Subcutaneous preadipocyte (primary cell): Measurements from ENCODE around the gene DEDD. TPM values are rescaled to one million over a fixed set of nuclear protein-coding genes. Genes with fewer than 3 reads are reported as not detected.

Source experiments
- small RNA-seq: library from RNA; depleted of rRNA; stranded (forward); fragments of <200 nt; gene quantifications from one replicate; pipeline ENCODE3, GENCODE V24; 2012
- total RNA-seq: library from RNA; depleted of rRNA; stranded (reverse); fragments of >200 nt; gene quantifications from 2 replicates; pipeline ENCODE4 v1.2.3, GENCODE V29; 2012

The DEDD gene
- total RNA-seq: 23.3 and 27.2 TPM in 2 replicates

GRCh38 chr1:161132410-161133219, at the start of gene DEDD:
Gene DEDD, minus strand, starts transcription at chr1:161132667. Its CDS starts 8,205 bp downstream, at chr1:161124462.

GRCh38 chr1:161177112-161177935, 44.9 kb upstream of the DEDD start, which contains the start of gene B4GALT3:
Gene B4GALT3, minus strand, starts transcription at chr1:161177507. Its CDS starts 1,447 bp downstream, at chr1:161176060.

GRCh38 chr1:161165742-161166668, 33.5 kb upstream of the DEDD start, which contains the start of gene PPOX:
Gene PPOX, plus strand, starts transcription at chr1:161166426. Its CDS starts 422 bp downstream, at chr1:161166848.

GRCh38 chr1:161159087-161159912, 26.8 kb upstream of the DEDD start, which contains the start of gene USP21:
Gene USP21, plus strand, starts transcription at chr1:161159500. Its CDS starts 1,141 bp downstream, at chr1:161160641.

GRCh38 chr1:161153682-161154337, 21.3 kb upstream of the DEDD start, which contains the start of gene UFC1:
Gene UFC1, plus strand, starts transcription at chr1:161153978. Its CDS starts 20 bp downstream, at chr1:161153998.

GRCh38 chr1:161117759-161118581, 14.5 kb downstream of the DEDD start, which contains the start of the genes NIT1 and PFDN2:
Gene NIT1, plus strand, starts transcription at chr1:161118105. Its CDS starts 72 bp downstream, at chr1:161118177.
Gene PFDN2, minus strand, starts transcription at chr1:161118037. Its CDS starts 11 bp downstream, at chr1:161118026.

GRCh38 chr1:161098210-161099068, 34.0 kb downstream of the DEDD start, which contains the start of gene KLHDC9:
Gene KLHDC9, plus strand, starts transcription at chr1:161098361. Its CDS starts 175 bp downstream, at chr1:161098536.

GRCh38 chr1:161089251-161089924, 43.1 kb downstream of the DEDD start, which contains the start of gene NECTIN4:
Gene NECTIN4, minus strand, starts transcription at chr1:161089558. Its CDS starts 262 bp downstream, at chr1:161089296.

Small RNA genes lying within 50 kb of the gene (small RNA-seq; reads per million reads assigned to genes)
- gene RF01225: not detected

Other genes with a start within 250 kb of the DEDD start
- gene ITLN1, start 247.5 kb downstream of the DEDD start, total RNA-seq: not detected in 2 replicates
- not detected in 2 replicates for gene ITLN2, start 177.9 kb downstream of the DEDD start, total RNA-seq
- under 0.01 and 0.20 TPM in 2 replicates for gene F11R, start 111.5 kb downstream of the DEDD start, total RNA-seq
- gene TSTD1, start 93.7 kb downstream of the DEDD start, total RNA-seq: 0.39 and 0.73 TPM in 2 replicates
- 43.7 and 44.0 TPM in 2 replicates for gene USF1, start 86.7 kb downstream of the DEDD start, total RNA-seq
- not detected in 2 replicates for gene ARHGAP30, start 62.8 kb downstream of the DEDD start, total RNA-seq
- 0.20 TPM in 1 of 2 replicates, not detected in the other for gene NECTIN4, start 43.1 kb downstream of the DEDD start, total RNA-seq
- 0.20 and 0.73 TPM in 2 replicates for gene KLHDC9, start 34.3 kb downstream of the DEDD start, total RNA-seq
- 16.0 and 25.4 TPM in 2 replicates for gene PFDN2, start 14.6 kb downstream of the DEDD start, total RNA-seq
- 17.3 and 19.5 TPM in 2 replicates for gene NIT1, start 14.6 kb downstream of the DEDD start, total RNA-seq
- 42.8 and 63.6 TPM in 2 replicates for gene UFC1, start 21.3 kb upstream of the DEDD start, total RNA-seq
- gene USP21, start 26.8 kb upstream of the DEDD start, total RNA-seq: 8.1 and 8.6 TPM in 2 replicates
- 8.8 and 10.8 TPM in 2 replicates for gene PPOX, start 33.8 kb upstream of the DEDD start, total RNA-seq
- 12.1 and 20.3 TPM in 2 replicates for gene B4GALT3, start 44.8 kb upstream of the DEDD start, total RNA-seq
- 1.8 and 2.9 TPM in 2 replicates for gene ADAMTS4, start 66.4 kb upstream of the DEDD start, total RNA-seq
- gene NDUFS2, start 69.7 kb upstream of the DEDD start, total RNA-seq: 98.5 and 108 TPM in 2 replicates
- gene FCER1G, start 82.6 kb upstream of the DEDD start, total RNA-seq: 0.59 TPM in 1 of 2 replicates, not detected in the other
- gene APOA2, start 91.0 kb upstream of the DEDD start, total RNA-seq: not detected in 2 replicates
- gene TOMM40L, start 93.4 kb upstream of the DEDD start, total RNA-seq: 8.5 and 10.4 TPM in 2 replicates
- gene NR1I3, start 105.5 kb upstream of the DEDD start, total RNA-seq: not detected in 2 replicates
- not detected in 2 replicates for gene PCP4L1, start 126.1 kb upstream of the DEDD start, total RNA-seq
- 1.8 and 2.9 TPM in 2 replicates for gene MPZ, start 177.3 kb upstream of the DEDD start, total RNA-seq
- 23.7 and 27.2 TPM in 2 replicates for gene SDHC, start 181.7 kb upstream of the DEDD start, total RNA-seq
- gene CFAP126, start 235.2 kb upstream of the DEDD start, total RNA-seq: not detected in 2 replicates